GM06990 (cell line): ENCODE results near the gene CORO2B.
A peak's percentile ranks its signal among the peaks of the same experiment; 100 is the strongest.

Experiments
- DNase-seq: peaks from one replicate; pipeline ENCODE4 v3.0.0-alpha.2; 2011; ENCODE audit not compliant: insufficient read length; ENCODE audit errors: extremely low read depth
- H3K27me3 ChIP-seq: replicated peaks from 2 replicates; pipeline ENCODE4 v1.6.0; 2011; ENCODE audit warnings: low read length; ENCODE audit not compliant: control insufficient read depth, insufficient read depth
- H3K36me3 ChIP-seq: 2 replicates; pipeline ENCODE4 v1.5.1; 2011; ENCODE audit warnings: low read length; ENCODE audit not compliant: control insufficient read depth, insufficient read depth
- H3K4me3 ChIP-seq: replicated peaks from 2 replicates; pipeline ENCODE4 v1.5.1; 2011; ENCODE audit warnings: low read depth, mild to moderate bottlenecking, control low read depth, low read length
- CTCF ChIP-seq: IDR thresholded peaks from 2 replicates; pipeline ENCODE4 v1.5.1; 2011; ENCODE audit warnings: low read length, control low read depth, mild to moderate bottlenecking, inconsistent platforms; ENCODE audit not compliant: insufficient read depth, poor library complexity, severe bottlenecking

CORO2B gene

GRCh38 chr15:68558318-68559305 lies 20.2 kb upstream of the CORO2B start:
- no peak for TF ChIP-seq CTCF
- DNase-seq = no peak
- Histone ChIP-seq H3K27me3 (peaks cover 4% of the 10 kb centered on the region; the same call in 1 of the 2 replicates), H3K4me3 (no peak overlapping the region), H3K36me3 (no peaks in the 10 kb centered on the region)

GRCh38 chr15:68559345-68560310 lies 19.2 kb upstream of the CORO2B start:
- Histone ChIP-seq H3K4me3 (peak overlapping the region; percentile 21), H3K27me3 (peaks cover 4% of the 10 kb centered on the region; the same call in 1 of the 2 replicates), H3K36me3 (no peaks in the 10 kb centered on the region)
- TF ChIP-seq CTCF = peak; percentile 98
- DNase-seq = peak; percentile 74

GRCh38 chr15:68560501-68561113 lies 18.2 kb upstream of the CORO2B start:
- no peak for DNase-seq
- Histone ChIP-seq H3K4me3 (no peak overlapping the region), H3K36me3 (no peaks in the 10 kb centered on the region), H3K27me3 (peaks cover 4% of the 10 kb centered on the region; the same call in 1 of the 2 replicates)
- TF ChIP-seq CTCF = no peak

- no peaks in the 10 kb centered on the region for H3K36me3 ChIP-seq
- peaks cover 4% of the 10 kb centered on the region for H3K27me3 ChIP-seq
- no peak for TF ChIP-seq CTCF
- no peak overlapping the region for H3K4me3 ChIP-seq
- DNase-seq = no peak
Measured at GRCh38 chr15:68561171-68561900, 17.5 kb upstream of the CORO2B start.

GRCh38 chr15:68561901-68562300 lies 16.9 kb upstream of the CORO2B start:
- Histone ChIP-seq H3K4me3 (no peak overlapping the region), H3K36me3 (no peaks in the 10 kb centered on the region), H3K27me3 (peaks cover 4% of the 10 kb centered on the region)
- TF ChIP-seq CTCF = no peak
- no peak for DNase-seq
